A673 (cell line): Measurements from ENCODE around the gene TPM4. TPM values are rescaled to one million over a fixed set of nuclear protein-coding genes. Genes with fewer than 3 reads are reported as not detected.

Experiments
- BruUV-seq: library from RNA; stranded (reverse); fragments of 400-500 nt; replicated peaks from 2 replicates; lab custom pipeline; 2021; lab: Mats Ljungman, UMichigan
- CTCF ChIA-PET: fragments of 300-600 bp; sonication (Branson Sonifier 250); formaldehyde crosslinking; loops from one replicate; lab custom pipeline; 2022; ENCODE audit warnings: antibody characterized with exemption; lab: Charles Lee
- POLR2A ChIA-PET: fragments of 300-600 bp; sonication (Branson Sonifier 250); formaldehyde crosslinking; loops from one replicate; lab custom pipeline; 2022; ENCODE audit warnings: antibody characterized with exemption; ENCODE audit not compliant: low non-redundant PET; lab: Charles Lee
- DNase-seq: peaks from one replicate; pipeline ENCODE4 v3.0.0-alpha.2; 2015; ENCODE audit warnings: low spot score
- H3K27ac ChIP-seq: fragments of 200-600 bp; sonication (generic); 2 replicates; pipeline ENCODE4 v1.5.1; 2016; ENCODE audit warnings: mixed run types, low read depth, mild to moderate bottlenecking, mixed read lengths, antibody characterized with exemption, low read length; ENCODE audit not compliant: poor library complexity, severe bottlenecking
- H3K27me3 ChIP-seq: fragments of 200-600 bp; sonication (generic); replicated peaks from 2 replicates; pipeline ENCODE4 v1.6.1; 2017; ENCODE audit warnings: mixed run types, low read depth, mild to moderate bottlenecking, mixed read lengths, antibody characterized with exemption, low read length; ENCODE audit not compliant: insufficient read depth, poor library complexity
- H3K36me3 ChIP-seq: fragments of 200-600 bp; sonication (generic); 2 replicates; pipeline ENCODE4 v1.6.1; 2016; ENCODE audit warnings: mixed run types, mild to moderate bottlenecking, mixed read lengths, antibody characterized with exemption, low read length; ENCODE audit not compliant: insufficient read depth, poor library complexity, severe bottlenecking
- H3K4me1 ChIP-seq: fragments of 200-600 bp; sonication (generic); 2 replicates; pipeline ENCODE4 v1.6.1; 2017; ENCODE audit warnings: mixed run types, mild to moderate bottlenecking, mixed read lengths, antibody characterized with exemption, low read length; ENCODE audit not compliant: insufficient read depth, poor library complexity, severe bottlenecking
- H3K4me3 ChIP-seq: fragments of 200-600 bp; sonication (generic); 2 replicates; pipeline ENCODE4 v1.5.1; 2016; ENCODE audit warnings: low read depth, mixed run types, mild to moderate bottlenecking, mixed read lengths, low read length; ENCODE audit not compliant: poor library complexity, severe bottlenecking
- H3K9me3 ChIP-seq: fragments of 200-600 bp; sonication (generic); 2 replicates; pipeline ENCODE4 v1.6.1; 2016; ENCODE audit warnings: mixed run types, low read depth, mild to moderate bottlenecking, mixed read lengths, antibody characterized with exemption, low read length; ENCODE audit not compliant: poor library complexity, severe bottlenecking
- CTCF ChIP-seq: fragments of 300-800, 200-600 bp; sonication (generic); conservative IDR thresholded peaks from 2 replicates; pipeline ENCODE4 v1.5.1; 2017; ENCODE audit warnings: low read depth, mild to moderate bottlenecking, antibody characterized with exemption, low read length, moderate library complexity, mixed read lengths
- EZH2 ChIP-seq: fragments of 200-600 bp; sonication (generic); IDR thresholded peaks from 2 replicates; pipeline ENCODE4 v1.6.1; 2017; ENCODE audit warnings: borderline replicate concordance, low read depth, mild to moderate bottlenecking, mixed read lengths, antibody characterized with exemption, low read length; ENCODE audit not compliant: poor library complexity, severe bottlenecking
- intact Hi-C: fragments of 100-400 bp; cut with micrococcal nuclease; formaldehyde crosslinking; loops from one replicate; pipeline ENCODE4 v1.10.0; 2022; ENCODE audit not compliant: unreplicated experiment
- total RNA-seq: library from RNA; stranded (reverse); gene quantifications from 2 replicates; pipeline ENCODE4 v1.2.3, GENCODE V29; 2021

Gene TPM4
- total RNA-seq, 1 experiment from 2014 or later, result 476 TPM

GRCh38 chr19:16121967-16122366 is 45.7 kb downstream of the TPM4 start:
- no TSS peak for BruUV-seq
- Histone ChIP-seq H3K4me1 (no peaks in the 10 kb centered on the region), H3K27me3 (no peaks in the 10 kb centered on the region), H3K4me3 (no peak overlapping the region), H3K27ac (no peak overlapping the region), H3K9me3 (no peaks in the 10 kb centered on the region), H3K36me3 (peaks cover 60% of the 10 kb centered on the region)
- POLR2A ChIA-PET, result no interaction called here
- no peak for TF ChIP-seq CTCF
- no peak for TF ChIP-seq EZH2
- no peak for DNase-seq
- intact Hi-C loops, result no loop called here
- CTCF ChIA-PET, result interaction anchor here (0.6 kb wide), 1 partner anchor 60 kb away, joined by 3 read pairs; no protein-coding TSS in a partner anchor

- Histone ChIP-seq H3K4me3 (no peak overlapping the region), H3K36me3 (peaks cover 59% of the 10 kb centered on the region), H3K27me3 (no peaks in the 10 kb centered on the region), H3K27ac (no peak overlapping the region), H3K4me1 (no peaks in the 10 kb centered on the region), H3K9me3 (no peaks in the 10 kb centered on the region)
- TF ChIP-seq CTCF (no peak), EZH2 (no peak)
- BruUV-seq, result no TSS peak
- POLR2A ChIA-PET, result no interaction called here
- CTCF ChIA-PET, result no interaction called here
- intact Hi-C loops, result no loop called here
- DNase-seq, result no peak
Observed at GRCh38 chr19:16124953-16125352, 48.7 kb downstream of the TPM4 start.

- BruUV-seq, result no TSS peak
- Histone ChIP-seq H3K36me3 (peaks cover 59% of the 10 kb centered on the region), H3K9me3 (no peaks in the 10 kb centered on the region), H3K27ac (no peak overlapping the region), H3K4me3 (no peak overlapping the region), H3K4me1 (no peaks in the 10 kb centered on the region), H3K27me3 (no peaks in the 10 kb centered on the region)
- TF ChIP-seq CTCF, result no peak
- CTCF ChIA-PET, result no interaction called here
- intact Hi-C loops, result no loop called here
- POLR2A ChIA-PET, result no interaction called here
- no peak for DNase-seq
Observed at GRCh38 chr19:16125737-16126495, 49.6 kb downstream of the TPM4 start.
